H1 (cell line): ENCODE results near the gene GMEB1.

Experiments used
- ASH2L ChIP-seq: fragments of 200-600, 300-600 bp; sonication (generic); IDR thresholded peaks from one replicate; pipeline ENCODE4 v1.7.1; 2017; ENCODE audit warnings: low read length
- CBX8 ChIP-seq: fragments of 300-800, 300-1000 bp; sonication (generic); IDR thresholded peaks from 2 replicates; pipeline ENCODE4 v1.7.1; 2016; ENCODE audit warnings: low read depth, low read length, borderline replicate concordance
- CHD1 ChIP-seq: IDR thresholded peaks from 2 replicates; pipeline ENCODE4 v1.6.1; 2012; ENCODE audit warnings: low read depth, low read length, improper control_type of control experiment
- JUN ChIP-seq: IDR thresholded peaks from 2 replicates; pipeline ENCODE4 v1.6.1; 2011; ENCODE audit warnings: low read depth, mild to moderate bottlenecking, improper control_type of control experiment, low read length
- POLR2AphosphoS5 ChIP-seq: IDR thresholded peaks from 2 replicates; pipeline ENCODE4 v1.6.1; 2011; ENCODE audit warnings: low read depth, low read length
- POU5F1 ChIP-seq: IDR thresholded peaks from 2 replicates; pipeline ENCODE4 v1.6.1; 2011; ENCODE audit warnings: low read depth, mild to moderate bottlenecking, low read length, moderate library complexity
- TF ChIP-seq, protein P1 (sequence below), 3 experiments: IDR thresholded peaks; 1 replicate in 2 of 3; 2 replicates in 1 of 3; pipeline versions ENCODE4 v1.5.1 to v1.6.1; 2011; ENCODE audit warnings: low read length in 3 of 3, mild to moderate bottlenecking in 3 of 3, inconsistent platforms in 2 of 3, low read depth in 1 of 3, moderate library complexity in 1 of 3; ENCODE audit not compliant: insufficient read depth in 1 of 3; ENCODE audit errors: control extremely low read depth in 1 of 3

DNA sequence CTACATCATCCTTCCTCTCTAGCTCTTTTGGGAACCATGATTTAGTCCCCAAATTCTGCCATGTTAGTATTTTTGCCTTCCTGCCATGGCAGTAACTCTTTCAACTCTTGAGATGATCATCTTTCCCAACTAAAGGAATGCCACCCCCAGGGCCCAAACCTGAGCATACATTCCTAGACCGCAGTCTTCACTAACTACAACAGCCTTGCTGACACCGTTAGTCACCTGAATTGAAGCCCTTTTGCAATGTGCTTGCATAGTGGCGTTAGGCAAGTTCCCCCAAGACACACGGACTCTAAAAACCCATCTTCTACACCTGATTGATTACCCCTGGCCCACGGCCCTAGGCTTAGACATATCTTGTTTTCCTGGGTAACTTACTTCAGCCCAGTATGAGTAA, 51.8 kb downstream of the GMEB1 start:
- TF ChIP-seq CHD1 = no peak
- no peak for TF ChIP-seq POU5F1
- no peak for TF ChIP-seq JUN
- no peak for TF ChIP-seq ASH2L
- TF ChIP-seq CBX8 = no peak
- TF ChIP-seq POLR2AphosphoS5 = no peak
- TF ChIP-seq, protein P1, sequence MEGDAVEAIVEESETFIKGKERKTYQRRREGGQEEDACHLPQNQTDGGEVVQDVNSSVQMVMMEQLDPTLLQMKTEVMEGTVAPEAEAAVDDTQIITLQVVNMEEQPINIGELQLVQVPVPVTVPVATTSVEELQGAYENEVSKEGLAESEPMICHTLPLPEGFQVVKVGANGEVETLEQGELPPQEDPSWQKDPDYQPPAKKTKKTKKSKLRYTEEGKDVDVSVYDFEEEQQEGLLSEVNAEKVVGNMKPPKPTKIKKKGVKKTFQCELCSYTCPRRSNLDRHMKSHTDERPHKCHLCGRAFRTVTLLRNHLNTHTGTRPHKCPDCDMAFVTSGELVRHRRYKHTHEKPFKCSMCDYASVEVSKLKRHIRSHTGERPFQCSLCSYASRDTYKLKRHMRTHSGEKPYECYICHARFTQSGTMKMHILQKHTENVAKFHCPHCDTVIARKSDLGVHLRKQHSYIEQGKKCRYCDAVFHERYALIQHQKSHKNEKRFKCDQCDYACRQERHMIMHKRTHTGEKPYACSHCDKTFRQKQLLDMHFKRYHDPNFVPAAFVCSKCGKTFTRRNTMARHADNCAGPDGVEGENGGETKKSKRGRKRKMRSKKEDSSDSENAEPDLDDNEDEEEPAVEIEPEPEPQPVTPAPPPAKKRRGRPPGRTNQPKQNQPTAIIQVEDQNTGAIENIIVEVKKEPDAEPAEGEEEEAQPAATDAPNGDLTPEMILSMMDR (IDR thresholded peaks at IDR 0.05; ENCODE audit: control extremely low read depth in 1 of 3, insufficient read depth in 1 of 3, low read depth in 1 of 3, low read length in 3 of 3) = no peak
